ENCODE measurements around the gene HLA-E. TPM values are rescaled to one million over a fixed set of nuclear protein-coding genes. Genes with fewer than 3 reads are reported as not detected.

HLA-E gene
- total and polyA plus RNA-seq, 10 of the 15 experiments (the other 5 are each of a cell fraction or from before 2014, with no cell fraction given), result 35.1 to 483 (median 267) TPM

- in situ Hi-C loops (cut with MboI) (no loop called here), intact Hi-C loops (cut with micrococcal nuclease; ENCODE audit: unreplicated experiment) (no loop called here)
- Histone ChIP-seq H3K4me2 (ENCODE audit: control insufficient read depth, insufficient read depth) (no peak overlapping the region), H2AFZ (ENCODE audit: control insufficient read depth, low read depth, low read length) (no peak overlapping the region), H3K27ac (ENCODE audit: control insufficient read depth, insufficient read depth) (no peak overlapping the region), H4K20me1 (ENCODE audit: control insufficient read depth, insufficient read depth) (no peaks in the 10 kb centered on the region), H3K4me3 (no peak overlapping the region), H3K36me3 (ENCODE audit: control insufficient read depth in 2 of 2, insufficient read depth in 2 of 2, low read length in 1 of 2) (no peaks in the 10 kb centered on the region), H3K79me2 (ENCODE audit: control insufficient read depth, insufficient read depth, low read length) (no peaks in the 10 kb centered on the region), H3K9me3 (replicated peaks; ENCODE audit: control insufficient read depth, insufficient read depth, low read length) (no peaks in the 10 kb centered on the region), H3K9ac (ENCODE audit: control insufficient read depth, insufficient read depth, low read length) (no peak overlapping the region), H3K4me1 (ENCODE audit: control insufficient read depth, insufficient read depth, low read length) (peaks cover 7% of the 10 kb centered on the region; the same call in 1 of the 2 replicates), H3K27me3 (replicated peaks in 1 of 2; ENCODE audit: control insufficient read depth in 2 of 2, insufficient read depth in 2 of 2, low read length in 1 of 2) (no peaks in the 10 kb centered on the region)
- no peak for TF ChIP-seq RELA (IDR thresholded peaks at IDR 0.05; ENCODE audit: borderline replicate concordance, partially characterized antibody)
- TF ChIP-seq, protein P1, sequence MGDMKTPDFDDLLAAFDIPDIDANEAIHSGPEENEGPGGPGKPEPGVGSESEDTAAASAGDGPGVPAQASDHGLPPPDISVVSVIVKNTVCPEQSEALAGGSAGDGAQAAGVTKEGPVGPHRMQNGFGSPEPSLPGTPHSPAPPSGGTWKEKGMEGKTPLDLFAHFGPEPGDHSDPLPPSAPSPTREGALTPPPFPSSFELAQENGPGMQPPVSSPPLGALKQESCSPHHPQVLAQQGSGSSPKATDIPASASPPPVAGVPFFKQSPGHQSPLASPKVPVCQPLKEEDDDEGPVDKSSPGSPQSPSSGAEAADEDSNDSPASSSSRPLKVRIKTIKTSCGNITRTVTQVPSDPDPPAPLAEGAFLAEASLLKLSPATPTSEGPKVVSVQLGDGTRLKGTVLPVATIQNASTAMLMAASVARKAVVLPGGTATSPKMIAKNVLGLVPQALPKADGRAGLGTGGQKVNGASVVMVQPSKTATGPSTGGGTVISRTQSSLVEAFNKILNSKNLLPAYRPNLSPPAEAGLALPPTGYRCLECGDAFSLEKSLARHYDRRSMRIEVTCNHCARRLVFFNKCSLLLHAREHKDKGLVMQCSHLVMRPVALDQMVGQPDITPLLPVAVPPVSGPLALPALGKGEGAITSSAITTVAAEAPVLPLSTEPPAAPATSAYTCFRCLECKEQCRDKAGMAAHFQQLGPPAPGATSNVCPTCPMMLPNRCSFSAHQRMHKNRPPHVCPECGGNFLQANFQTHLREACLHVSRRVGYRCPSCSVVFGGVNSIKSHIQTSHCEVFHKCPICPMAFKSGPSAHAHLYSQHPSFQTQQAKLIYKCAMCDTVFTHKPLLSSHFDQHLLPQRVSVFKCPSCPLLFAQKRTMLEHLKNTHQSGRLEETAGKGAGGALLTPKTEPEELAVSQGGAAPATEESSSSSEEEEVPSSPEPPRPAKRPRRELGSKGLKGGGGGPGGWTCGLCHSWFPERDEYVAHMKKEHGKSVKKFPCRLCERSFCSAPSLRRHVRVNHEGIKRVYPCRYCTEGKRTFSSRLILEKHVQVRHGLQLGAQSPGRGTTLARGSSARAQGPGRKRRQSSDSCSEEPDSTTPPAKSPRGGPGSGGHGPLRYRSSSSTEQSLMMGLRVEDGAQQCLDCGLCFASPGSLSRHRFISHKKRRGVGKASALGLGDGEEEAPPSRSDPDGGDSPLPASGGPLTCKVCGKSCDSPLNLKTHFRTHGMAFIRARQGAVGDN (IDR thresholded peaks at IDR 0.05), result no peak
- TF ChIP-seq CHD2 (IDR thresholded peaks at IDR 0.05; ENCODE audit: borderline replicate concordance, low read depth, low read length), result no peak
- TF ChIP-seq NFXL1 (IDR thresholded peaks at IDR 0.05; ENCODE audit: borderline replicate concordance), result no peak
- no peak for TF ChIP-seq CBX3 (IDR thresholded peaks at IDR 0.05; ENCODE audit: borderline replicate concordance, low read depth)
- no peak for TF ChIP-seq GABPA (IDR thresholded peaks at IDR 0.05; ENCODE audit: low read depth)
- TF ChIP-seq MEF2A (IDR thresholded peaks at IDR 0.05; ENCODE audit: insufficient read depth, low read depth, low read length), result no peak
- TF ChIP-seq ZBED1 (IDR thresholded peaks at IDR 0.05; ENCODE audit: borderline replicate concordance), result no peak
- TF ChIP-seq SMAD1 (IDR thresholded peaks at IDR 0.05; ENCODE audit: low read depth, partially characterized antibody), result no peak
- no peak for TF ChIP-seq FOS (IDR thresholded peaks at IDR 0.05; ENCODE audit: borderline replicate concordance, extremely low read depth, insufficient read length)
- TF ChIP-seq GATAD2B (conservative IDR thresholded peaks at IDR 0.05; ENCODE audit: low read depth), result no peak
- BruUV-seq (replicated peaks), result no TSS peak
- WGBS (ENCODE audit: insufficient coverage, insufficient replicate concordance, low lambda C conversion rate, missing lambda C conversion rate), result 68% methylated on average over 3 of the region's 3 CpGs
- ATAC-seq (no peak), DNase-seq (ENCODE audit: low read depth, low spot score) (no peak), FAIRE-seq (no peak)
- CTCF ChIA-PET, result interaction anchor here (0.9 to 15.6 kb wide), 4 partner anchors 17 to 60 kb away, joined by 3 to 480 read pairs (median 7); no protein-coding TSS in a partner anchor
- POLR2A ChIA-PET, result no interaction called here
- RAD21 ChIA-PET (ENCODE audit: unreplicated experiment), result no interaction called here
- SMC1A ChIA-PET (ENCODE audit: uncharacterized antibody, unreplicated experiment), result interaction anchor here (12.5 kb wide), 1 partner anchor 53 kb away, joined by 221 read pairs; no protein-coding TSS in a partner anchor
Measured at GRCh38 chr6:30537931-30538330, 48.6 kb downstream of the HLA-E start.

Data from GM12878 (cell line).